ENCODE data around the gene BTBD19.

DNA sequence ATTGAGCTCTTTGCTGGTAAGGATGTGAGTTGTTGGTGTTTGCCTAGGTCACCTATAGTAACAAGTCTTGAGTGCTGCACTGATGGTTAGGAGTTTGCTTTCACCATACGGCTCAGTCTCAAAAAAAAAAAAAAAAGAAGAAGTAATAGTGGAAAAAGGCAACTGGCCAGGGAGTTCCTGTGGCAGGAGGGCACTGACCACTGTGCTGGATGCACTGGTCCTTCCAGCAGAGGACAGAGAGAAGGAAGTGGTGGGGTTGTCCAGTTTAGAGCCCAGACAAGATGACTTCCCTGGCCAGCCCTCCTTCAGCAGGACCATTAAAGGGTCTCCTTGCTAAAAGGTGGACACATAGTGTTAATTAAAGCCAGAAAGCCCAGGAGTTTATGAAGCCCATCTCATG lies 46.6 kb downstream of the BTBD19 start:
- no peak for TF ChIP-seq CTCF (IDR thresholded peaks at IDR 0.05)
- TF ChIP-seq POLR2A (IDR thresholded peaks at IDR 0.05): no peak
